K562 (cell line): ENCODE measurements around the gene RRM2. TPM values are rescaled to one million over a fixed set of nuclear protein-coding genes. Genes with fewer than 3 reads are reported as not detected.

ENCODE experiments used
- ATAC-seq: fragments of 200-7000 bp; cut with Tn5 transposase; 3 replicates; pipeline ENCODE4 v1.9.1; 2020; ENCODE audit warnings: moderate library complexity
- BruUV-seq: library from RNA; stranded (reverse); fragments of 400-500 nt; replicated peaks from 2 replicates; lab custom pipeline; 2021; lab: Mats Ljungman, UMichigan
- CTCF ChIA-PET: fragments of 300-600 bp; formaldehyde crosslinking; extraction: SDS; loops from one replicate; lab custom pipeline; 2021; ENCODE audit warnings: low intra/inter-chr PET ratio; lab: Yijun Ruan, JAX
- POLR2A ChIA-PET: fragments of 300-600, 350-650 bp; sonication (Branson Sonifier 250); formaldehyde crosslinking; extraction: SDS; loops from one replicate; lab custom pipeline; 2021; ENCODE audit warnings: antibody characterized with exemption, inconsistent platforms; lab: Yijun Ruan, JAX
- DNase-seq, 4 experiments: peaks; one replicate each; pipeline versions ENCODE4 v3.0.0 to v3.0.0-alpha.2; 2011 to 2018; ENCODE audit warnings: low spot score in 3 of 4, mixed read lengths in 3 of 4; ENCODE audit errors: extremely low read depth in 1 of 4
- FAIRE-seq: peaks from 2 replicates; lab custom pipeline; 2011; peaks lifted over from hg19 to GRCh38; lab: Jason Lieb, UNC
- H2AFZ ChIP-seq: 2 replicates; pipeline ENCODE4 v1.6.0; 2011; ENCODE audit warnings: low read depth, low read length, control low read depth, inconsistent platforms
- H3K27ac ChIP-seq: fragments of 200-600 bp; 3 replicates; pipeline ENCODE4 v1.8.0; 2011; ENCODE audit warnings: low read depth, mild to moderate bottlenecking, control low read depth, inconsistent platforms, low read length, moderate library complexity, mixed read lengths; ENCODE audit errors: extremely low read depth
- H3K27me3 ChIP-seq, 2 experiments: fragments of 300-600 bp in 1 of 2; 2 replicates in 1 of 2; 3 replicates in 1 of 2; pipeline versions ENCODE4 v1.6.0 to v1.8.0; 2011; ENCODE audit warnings: inconsistent platforms in 2 of 2, low read length in 2 of 2, mild to moderate bottlenecking in 1 of 2, mixed read lengths in 1 of 2, moderate library complexity in 1 of 2; ENCODE audit not compliant: control insufficient read depth in 2 of 2, insufficient read depth in 2 of 2
- H3K36me3 ChIP-seq: fragments of 300-600 bp; 3 replicates; pipeline ENCODE4 v1.8.0; 2011; ENCODE audit warnings: mild to moderate bottlenecking, low read length, inconsistent platforms; ENCODE audit not compliant: control insufficient read depth, insufficient read depth
- H3K4me1 ChIP-seq, 2 experiments: fragments of 200-600 bp in 1 of 2; replicated peaks in 1 of 2; 2 replicates in 1 of 2; 3 replicates in 1 of 2; pipeline versions ENCODE4 v1.5.1 to v1.8.0; 2011; ENCODE audit warnings: inconsistent platforms in 2 of 2, low read length in 2 of 2, mild to moderate bottlenecking in 1 of 2, mixed read lengths in 1 of 2, moderate library complexity in 1 of 2; ENCODE audit not compliant: control insufficient read depth in 2 of 2, insufficient read depth in 2 of 2
- H3K4me2 ChIP-seq: 2 replicates; pipeline ENCODE4 v1.6.1; 2011; ENCODE audit warnings: low read length, control low read depth, inconsistent platforms, mixed read lengths; ENCODE audit not compliant: insufficient read depth
- H3K4me3 ChIP-seq: fragments of 200-600 bp; sonication (generic), shearing (Covaris generic); 2 replicates; pipeline ENCODE4 v1.5.1; 2016; ENCODE audit warnings: control low read depth, inconsistent platforms
- H3K79me2 ChIP-seq: fragments of 200-600 bp; 3 replicates; pipeline ENCODE4 v1.8.0; 2011; ENCODE audit warnings: low read length, inconsistent platforms; ENCODE audit not compliant: control insufficient read depth, insufficient read depth
- H3K9ac ChIP-seq, 2 experiments: 2 replicates each; pipeline versions ENCODE4 v1.6.0 to v1.6.1; 2011; ENCODE audit warnings: low read depth in 2 of 2, low read length in 2 of 2, control low read depth in 1 of 2, inconsistent platforms in 1 of 2, mild to moderate bottlenecking in 1 of 2, mixed read lengths in 1 of 2; ENCODE audit not compliant: insufficient read depth in 1 of 2
- H3K9me1 ChIP-seq: one replicate; pipeline ENCODE4 v1.6.0; 2011; ENCODE audit warnings: inconsistent platforms, mild to moderate bottlenecking, low read length, moderate library complexity; ENCODE audit not compliant: control insufficient read depth, insufficient read depth
- H3K9me3 ChIP-seq: replicated peaks from 2 replicates; pipeline ENCODE4 v1.5.1; 2011; ENCODE audit warnings: low read depth, low read length, inconsistent platforms; ENCODE audit not compliant: control insufficient read depth, insufficient read depth
- H4K20me1 ChIP-seq: replicated peaks from 2 replicates; pipeline ENCODE4 v1.6.1; 2011; ENCODE audit warnings: low read length, inconsistent platforms, mixed read lengths; ENCODE audit not compliant: control insufficient read depth, insufficient read depth
- CSDE1 ChIP-seq, 2 experiments: fragments of 450-650 bp; IDR thresholded peaks; 2 replicates each; pipeline ENCODE4 v1.6.1; 2016; ENCODE audit warnings: mild to moderate bottlenecking in 1 of 2
- FOXA3 ChIP-seq, 2 experiments: fragments of 450-650 bp in 1 of 2; sonication (generic) in 1 of 2; formaldehyde crosslinking; IDR thresholded peaks in 1 of 2; conservative IDR thresholded peaks in 1 of 2; 2 replicates each; pipeline versions ENCODE4 v1.4.0 to v1.8.0; 2020 to 2022; ENCODE audit warnings: mild to moderate bottlenecking in 2 of 2, missing genetic modification reagents in 1 of 2
- GABPA ChIP-seq: fragments of 200-800 bp; sonication (Bioruptor generic); conservative IDR thresholded peaks from 2 replicates; pipeline ENCODE4 v1.6.1; 2016; ENCODE audit warnings: low read depth, missing genetic modification characterization, missing compliant biosample characterization
- GABPB1 ChIP-seq: sonication (generic); formaldehyde crosslinking; IDR thresholded peaks from 2 replicates; pipeline ENCODE4 v1.8.0; 2022; ENCODE audit warnings: mild to moderate bottlenecking, missing genetic modification reagents
- MBD2 ChIP-seq: sonication (generic); IDR thresholded peaks from 2 replicates; pipeline ENCODE4 v1.6.1; 2016; ENCODE audit warnings: low read depth, borderline replicate concordance
- MED1 ChIP-seq: sonication (generic); formaldehyde crosslinking; IDR thresholded peaks from 2 replicates; pipeline ENCODE4 v1.8.1; 2023; ENCODE audit warnings: missing genetic modification reagents, borderline replicate concordance
- MXD1 ChIP-seq: fragments of 250-450 bp; sonication (Bioruptor Pico); IDR thresholded peaks from 2 replicates; pipeline ENCODE4 v1.8.0; 2021; ENCODE audit warnings: borderline replicate concordance, mild to moderate bottlenecking, moderate library complexity; ENCODE audit not compliant: poor library complexity, severe bottlenecking
- PHB2 ChIP-seq: fragments of 450-650 bp; IDR thresholded peaks from 2 replicates; pipeline ENCODE4 v1.6.1; 2017; ENCODE audit warnings: low read depth
- PURB ChIP-seq: sonication (generic); formaldehyde crosslinking; IDR thresholded peaks from 2 replicates; pipeline ENCODE4 v1.9.0; 2021; ENCODE audit warnings: low read depth, mild to moderate bottlenecking, missing genetic modification reagents
- TAF1 ChIP-seq: IDR thresholded peaks from 2 replicates; pipeline ENCODE4 v1.6.1; 2011; ENCODE audit warnings: mild to moderate bottlenecking, low read length, moderate library complexity; ENCODE audit not compliant: insufficient read depth, control insufficient read depth, severe bottlenecking; ENCODE audit errors: extremely low read depth
- WHSC1 ChIP-seq: IDR thresholded peaks from one replicate; pipeline ENCODE4 v1.6.1; 2012; ENCODE audit warnings: low read length, control low read depth, inconsistent platforms
- ZBTB1 ChIP-seq: sonication (generic); formaldehyde crosslinking; IDR thresholded peaks from 2 replicates; pipeline ENCODE4 v1.8.1; 2023; ENCODE audit warnings: missing genetic modification reagents, low read depth, mild to moderate bottlenecking, borderline replicate concordance
- ZNF239 ChIP-seq: fragments of 250-450 bp; sonication (Bioruptor Pico); IDR thresholded peaks from 2 replicates; pipeline ENCODE4 v1.4.0; 2020; ENCODE audit warnings: mild to moderate bottlenecking
- ZSCAN29 ChIP-seq: fragments of 450-650 bp; IDR thresholded peaks from 2 replicates; pipeline ENCODE4 v1.6.1; 2017
- WGBS: fragments of 100-300 bp; shearing (Covaris generic); methylation state at CpG from one replicate; pipeline ENCODE4 v1.1.6; 2016; ENCODE audit warnings: low coverage, mixed read lengths; ENCODE audit not compliant: insufficient coverage; ENCODE audit errors: missing lambda C conversion rate; 5-methylcytosine and 5-hydroxymethylcytosine counted together
- in situ Hi-C: fragments of 300-500 bp; cut with MboI; formaldehyde crosslinking; loops from 4 replicates; pipeline ENCODE4 v1.15.0; 2018; ENCODE audit warnings: inconsistent platforms, mixed read lengths
- intact Hi-C: fragments of 100-400 bp; cut with micrococcal nuclease; formaldehyde crosslinking; loops from 2 replicates; pipeline ENCODE4 v1.14.2; 2022
- polyA plus RNA-seq, 8 experiments: library from polyadenylated mRNA; depleted of rRNA in 4 of 8; stranded (reverse) in 5 of 8; unstranded in 3 of 8; fragments of >200 nt; fragmentation: Nextera tagmentation in 2 of 8; fragmentation: Illumina TruSeq in 1 of 8; extraction: Ambion mirVana in 2 of 8; extraction: Trizol in 1 of 8; gene quantifications; 2 replicates each; pipeline versions ENCODE4 v1.2.1 to v1.2.3, GENCODE V29; 2011 to 2014; ENCODE audit warnings: inconsistent platforms in 1 of 8, missing spikeins in 1 of 8
- total RNA-seq, 7 experiments: library from RNA; depleted of rRNA in 6 of 7; stranded (reverse); fragments of >200 nt in 6 of 7; fragmentation: Illumina TruSeq in 2 of 7; extraction: Trizol in 2 of 7; gene quantifications; 2 replicates each; pipeline versions ENCODE4 v1.2.1 to v1.2.3, GENCODE V29; 2011 to 2021; ENCODE audit warnings: low replicate concordance in 1 of 7

Gene RRM2
- total and polyA plus RNA-seq, 9 of the 15 experiments (the other 6 are each of a cell fraction or from before 2014, with no cell fraction given), result 50.1 to 244 (median 128) TPM

DNA sequence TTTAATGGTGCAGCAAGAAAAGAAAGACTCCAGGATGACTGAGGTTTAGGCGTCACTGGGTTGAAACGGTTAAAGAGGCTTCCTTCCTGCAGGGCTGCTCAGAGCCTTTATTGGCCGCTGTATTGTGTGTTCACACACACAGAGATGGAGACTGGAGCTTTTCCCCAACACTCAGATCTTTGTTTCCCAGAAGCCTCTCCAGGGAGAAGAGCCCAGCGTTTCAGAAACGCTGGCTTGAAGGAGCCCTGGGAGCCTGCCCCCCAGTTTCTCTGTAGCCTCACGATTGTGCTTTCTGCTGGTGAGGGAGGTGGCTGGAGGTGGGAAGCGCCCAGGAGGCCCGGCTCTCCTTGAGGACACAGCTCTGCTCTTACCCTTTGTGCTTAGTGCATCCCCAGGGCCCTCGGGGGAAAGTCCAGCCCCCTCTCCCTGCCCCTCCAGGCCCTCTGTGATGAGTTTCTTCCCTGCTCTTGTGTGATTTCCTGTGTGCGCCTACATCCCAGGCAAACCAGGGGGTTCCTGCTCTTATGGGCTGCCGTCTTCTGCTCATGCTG lies 37.1 kb downstream of the RRM2 start:
- intact Hi-C loops (no loop called here), in situ Hi-C loops (no loop called here)
- TF ChIP-seq ZNF239 (CRISPR knock-in tag) (peak; percentile 72), PURB (CRISPR knock-in tag) (no peak)
- WGBS, result 74% methylated on average over 10 of the region's 11 CpGs
- BruUV-seq, result no TSS peak
- peaks cover 39% of the 10 kb centered on the region; the same call in 2 of the 3 replicates for H3K36me3 ChIP-seq
- H3K9ac ChIP-seq, result no peak overlapping the region
- no peaks in the 10 kb centered on the region for H3K9me3 ChIP-seq
- H3K4me3 ChIP-seq, result no peak overlapping the region
- no peak overlapping the region for H3K27ac ChIP-seq
- no peak for FAIRE-seq
- ChIA-PET POLR2A (interaction anchor here (0.5 to 0.9 kb wide), 3 partner anchors 12 to 133 kb away, joined by 3 to 4 read pairs (median 3); partner anchors contain the start of gene KLF11), CTCF (no interaction called here)
- ATAC-seq, result no peak
- no peaks in the 10 kb centered on the region for H3K27me3 ChIP-seq
- H3K4me1 ChIP-seq, result peaks cover 0 to 20% of the 10 kb centered on the region in 2 experiments; a peak in 1 of 5 replicates
- no peak overlapping the region for H3K4me2 ChIP-seq
- no peaks in the 10 kb centered on the region for H3K9me1 ChIP-seq
- no peaks in the 10 kb centered on the region for H3K79me2 ChIP-seq
- no peak for DNase-seq
- no peak overlapping the region for H2AFZ ChIP-seq
- no peaks in the 10 kb centered on the region for H4K20me1 ChIP-seq

- no TSS peak for BruUV-seq
- 0 out of 4 replicates have a peak overlapping the region, but pooled peaks of 1 of the 2 experiments have one; percentile 17 for H3K9ac ChIP-seq
- intact Hi-C loops (no loop called here), in situ Hi-C loops (no loop called here)
- no peak overlapping the region for H2AFZ ChIP-seq
- no peak overlapping the region for H3K4me2 ChIP-seq
- ATAC-seq (no peak), FAIRE-seq (no peak), DNase-seq (no peak)
- no peaks in the 10 kb centered on the region for H4K20me1 ChIP-seq
- H3K27me3 ChIP-seq, result no peaks in the 10 kb centered on the region
- POLR2A ChIA-PET, result interaction anchor here (0.5 to 0.9 kb wide), 6 partner anchors 9 to 1966 kb away, joined by 3 to 4 read pairs (median 3); partner anchors contain the start of gene KLF11
- no peak overlapping the region for H3K27ac ChIP-seq
- CTCF ChIA-PET, result no interaction called here
- H3K9me1 ChIP-seq, result no peaks in the 10 kb centered on the region
- no peaks in the 10 kb centered on the region for H3K9me3 ChIP-seq
- H3K79me2 ChIP-seq, result no peaks in the 10 kb centered on the region
- peaks cover 0 to 20% of the 10 kb centered on the region in 2 experiments; a peak in 1 of 5 replicates for H3K4me1 ChIP-seq
- no peak overlapping the region for H3K4me3 ChIP-seq
- peaks cover 39% of the 10 kb centered on the region; the same call in 2 of the 3 replicates for H3K36me3 ChIP-seq
- WGBS, result 83% methylated on average over 11 of the region's 13 CpGs
- TF ChIP-seq ZBTB1 (CRISPR knock-in tag) (no peak), MBD2 (no peak), GABPB1 (CRISPR knock-in tag) (no peak), MED1 (CRISPR knock-in tag) (no peak), WHSC1 (no peak), GABPA (tag) (no peak), FOXA3 (CRISPR knock-in tag; conservative IDR thresholded peaks at IDR 0.05 in 1 of 2, IDR thresholded peaks at IDR 0.05 in 1 of 2) (no peak), CSDE1 (IDR thresholded peaks at IDR 0.05) (no peak), PHB2 (no peak), ZSCAN29 (no peak), TAF1 (no peak), MXD1 (CRISPR knock-in tag) (no peak)
Observed at GRCh38 chr2:10160203-10160955, 37.8 kb downstream of the RRM2 start.
